Loucy (cell line): ENCODE results near the gene PHYHIPL.

ENCODE experiments used
- EZH2phosphoT487 ChIP-seq: fragments of 200-600 bp; IDR thresholded peaks from 2 replicates; pipeline ENCODE4 v1.6.1; 2018; ENCODE audit warnings: antibody characterized with exemption, mild to moderate bottlenecking, moderate library complexity, borderline replicate concordance
- TF ChIP-seq, protein P1 (sequence below): fragments of 200-600 bp; sonication (generic); conservative IDR thresholded peaks from 2 replicates; pipeline ENCODE4 v1.5.1; 2014; ENCODE audit warnings: mild to moderate bottlenecking, antibody characterized with exemption, low read length

DNA sequence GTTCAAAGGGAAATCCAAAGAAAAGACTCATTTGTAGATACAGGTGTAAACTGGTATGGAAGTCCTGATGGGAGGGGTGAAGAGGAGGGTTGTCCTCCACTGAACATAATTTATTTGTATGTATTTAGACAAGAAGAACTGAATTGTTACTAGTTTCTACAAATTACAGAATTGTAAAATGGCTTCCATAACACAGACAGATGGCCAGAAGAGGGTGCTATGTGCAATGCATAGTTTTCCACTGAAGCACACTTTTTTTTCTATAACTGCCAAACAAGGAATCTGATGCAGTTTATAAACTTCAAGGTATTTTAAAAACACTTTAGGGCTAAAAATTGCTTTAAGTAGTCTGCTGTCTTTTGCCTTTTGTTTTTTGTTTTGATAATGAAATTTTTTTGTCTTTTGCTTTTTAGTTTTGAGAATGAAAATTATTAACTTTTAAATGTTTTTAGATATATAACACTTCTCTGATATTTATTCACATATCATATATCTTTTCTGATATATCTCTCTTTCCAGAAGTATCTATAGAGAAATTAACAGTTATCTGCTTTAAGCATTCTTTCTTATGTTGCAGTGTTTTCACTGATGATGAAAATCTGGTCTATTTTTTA is 58.5 kb downstream of the PHYHIPL start:
- TF ChIP-seq, protein P1, sequence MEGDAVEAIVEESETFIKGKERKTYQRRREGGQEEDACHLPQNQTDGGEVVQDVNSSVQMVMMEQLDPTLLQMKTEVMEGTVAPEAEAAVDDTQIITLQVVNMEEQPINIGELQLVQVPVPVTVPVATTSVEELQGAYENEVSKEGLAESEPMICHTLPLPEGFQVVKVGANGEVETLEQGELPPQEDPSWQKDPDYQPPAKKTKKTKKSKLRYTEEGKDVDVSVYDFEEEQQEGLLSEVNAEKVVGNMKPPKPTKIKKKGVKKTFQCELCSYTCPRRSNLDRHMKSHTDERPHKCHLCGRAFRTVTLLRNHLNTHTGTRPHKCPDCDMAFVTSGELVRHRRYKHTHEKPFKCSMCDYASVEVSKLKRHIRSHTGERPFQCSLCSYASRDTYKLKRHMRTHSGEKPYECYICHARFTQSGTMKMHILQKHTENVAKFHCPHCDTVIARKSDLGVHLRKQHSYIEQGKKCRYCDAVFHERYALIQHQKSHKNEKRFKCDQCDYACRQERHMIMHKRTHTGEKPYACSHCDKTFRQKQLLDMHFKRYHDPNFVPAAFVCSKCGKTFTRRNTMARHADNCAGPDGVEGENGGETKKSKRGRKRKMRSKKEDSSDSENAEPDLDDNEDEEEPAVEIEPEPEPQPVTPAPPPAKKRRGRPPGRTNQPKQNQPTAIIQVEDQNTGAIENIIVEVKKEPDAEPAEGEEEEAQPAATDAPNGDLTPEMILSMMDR = peak; percentile 76
- no peak for TF ChIP-seq EZH2phosphoT487
